Measurements from ENCODE around the gene CLTC. TPM values are rescaled to one million over a fixed set of nuclear protein-coding genes. Genes with fewer than 3 reads are reported as not detected.

The CLTC gene
- total RNA-seq, 1 experiment from 2014 or later, result 254 TPM

DNA sequence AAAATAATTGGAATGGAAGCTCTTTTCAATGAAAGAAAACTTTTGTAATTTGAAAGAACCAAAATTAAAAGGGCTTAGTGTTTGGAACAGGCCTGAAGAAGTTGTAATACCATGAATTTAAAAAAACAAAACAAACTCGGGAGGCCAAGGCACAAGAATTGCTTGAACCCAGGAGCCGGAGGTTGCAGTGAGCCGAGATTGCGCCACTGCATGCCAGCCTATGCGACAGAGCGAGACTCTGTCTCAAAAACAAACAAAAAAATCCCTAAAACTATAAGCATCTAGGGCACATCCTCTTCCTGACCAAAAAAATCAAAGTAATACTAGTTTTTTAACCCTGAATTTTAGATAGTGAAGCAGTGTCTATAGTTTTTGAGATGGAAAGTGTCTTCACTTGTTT lies 12.7 kb downstream of the CLTC start:
- Histone ChIP-seq H4K5ac (ENCODE audit: insufficient read length, low read depth, low read length) (no peak overlapping the region), H3T11ph (ENCODE audit: low read length) (no peak overlapping the region), H3K9me3 (ENCODE audit: control insufficient read depth, low read depth, low read length) (no peaks in the 10 kb centered on the region), H3K18ac (ENCODE audit: insufficient read length, low read depth, low read length) (no peak overlapping the region), H2BK12ac (ENCODE audit: insufficient read length, low read depth, low read length) (no peak overlapping the region), H3K9ac (ENCODE audit: extremely low read depth, insufficient read length, low read length) (no peak overlapping the region), H3K4me2 (ENCODE audit: insufficient read depth, insufficient read length, low read length) (no peak overlapping the region), H3K4ac (ENCODE audit: low read depth, low read length) (no peak overlapping the region), H3K23me2 (ENCODE audit: insufficient read length, low read depth, low read length, poor library complexity, severe bottlenecking) (no peaks in the 10 kb centered on the region), H3K79me2 (ENCODE audit: insufficient read depth, low read length) (peaks cover 53% of the 10 kb centered on the region; the same call in 1 of the 2 replicates), H4K20me1 (ENCODE audit: control insufficient read depth, insufficient read depth, insufficient read length) (no peaks in the 10 kb centered on the region), H3K14ac (ENCODE audit: insufficient read depth, low read length) (no peak overlapping the region), H2BK20ac (ENCODE audit: low read depth, low read length, poor library complexity, severe bottlenecking) (no peak overlapping the region), H3K4me1 (ENCODE audit: insufficient read depth, low read length) (no peaks in the 10 kb centered on the region; the same call in 1 of the 2 replicates), H4K91ac (ENCODE audit: insufficient read length, low read depth, low read length) (no peak overlapping the region), H3K56ac (ENCODE audit: insufficient read length, low read depth, low read length) (no peak overlapping the region), H3K27me3 (ENCODE audit: insufficient read depth, low read length) (no peaks in the 10 kb centered on the region), H2BK15ac (ENCODE audit: low read depth, low read length) (no peak overlapping the region), H3K79me1 (ENCODE audit: insufficient read depth, low read depth, low read length, poor library complexity, severe bottlenecking) (peaks cover 7% of the 10 kb centered on the region), H2BK120ac (ENCODE audit: low read depth, low read length, poor library complexity, severe bottlenecking) (no peak overlapping the region), H4K8ac (replicated peaks; ENCODE audit: insufficient read length, low read depth, low read length) (no peak overlapping the region), H2AFZ (ENCODE audit: low read length) (no peak overlapping the region), H3K23ac (ENCODE audit: insufficient read length, low read depth, low read length) (no peak overlapping the region), H2BK5ac (ENCODE audit: insufficient read length, low read length) (no peak overlapping the region), H3K27ac (ENCODE audit: insufficient read length, low read depth, low read length) (no peak overlapping the region), H2AK5ac (ENCODE audit: insufficient read length, low read length) (no peak overlapping the region)
- H3K4me3 Mint-ChIP-seq, result no peak overlapping the region
- H3K9me3 Mint-ChIP-seq, result no peaks in the 10 kb centered on the region; a peak in 1 of 5 replicates
- no peak for DNase-seq
- no CpG with 5 or more reads among the region's 6 CpGs for WGBS (ENCODE audit: extremely low coverage, insufficient read length, low lambda C conversion rate)
- no peaks in the 10 kb centered on the region for H3K27me3 Mint-ChIP-seq (ENCODE audit: low read depth)
- H3K36me3 Mint-ChIP-seq (ENCODE audit: insufficient read depth in 1 of 3, low read depth in 3 of 3), result peaks cover 13 to 21% (median 20%) of the 10 kb centered on the region in 3 experiments; a peak in 6 of 7 replicates
- H3K27ac Mint-ChIP-seq, result peak overlapping the region in 1 of 3 experiments; percentile 17; a peak in 2 of 7 replicates
- TF ChIP-seq, protein P1, sequence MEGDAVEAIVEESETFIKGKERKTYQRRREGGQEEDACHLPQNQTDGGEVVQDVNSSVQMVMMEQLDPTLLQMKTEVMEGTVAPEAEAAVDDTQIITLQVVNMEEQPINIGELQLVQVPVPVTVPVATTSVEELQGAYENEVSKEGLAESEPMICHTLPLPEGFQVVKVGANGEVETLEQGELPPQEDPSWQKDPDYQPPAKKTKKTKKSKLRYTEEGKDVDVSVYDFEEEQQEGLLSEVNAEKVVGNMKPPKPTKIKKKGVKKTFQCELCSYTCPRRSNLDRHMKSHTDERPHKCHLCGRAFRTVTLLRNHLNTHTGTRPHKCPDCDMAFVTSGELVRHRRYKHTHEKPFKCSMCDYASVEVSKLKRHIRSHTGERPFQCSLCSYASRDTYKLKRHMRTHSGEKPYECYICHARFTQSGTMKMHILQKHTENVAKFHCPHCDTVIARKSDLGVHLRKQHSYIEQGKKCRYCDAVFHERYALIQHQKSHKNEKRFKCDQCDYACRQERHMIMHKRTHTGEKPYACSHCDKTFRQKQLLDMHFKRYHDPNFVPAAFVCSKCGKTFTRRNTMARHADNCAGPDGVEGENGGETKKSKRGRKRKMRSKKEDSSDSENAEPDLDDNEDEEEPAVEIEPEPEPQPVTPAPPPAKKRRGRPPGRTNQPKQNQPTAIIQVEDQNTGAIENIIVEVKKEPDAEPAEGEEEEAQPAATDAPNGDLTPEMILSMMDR (conservative IDR thresholded peaks at IDR 0.05), result no peak
- H3K4me1 Mint-ChIP-seq, result peaks cover 8 to 13% of the 10 kb centered on the region in 2 experiments

All from H9 (cell line).